HG02970 (cell line): ENCODE data around the gene R3HDM2.
"Not testable (repeated sequence)": the region's sequence is repeated elsewhere in the genome, so short reads cannot be mapped to it uniquely, and the experiment has no call there.

Experiments
- ATAC-seq: cut with Tn5 transposase; IDR thresholded peaks from one replicate; pipeline ENCODE4 v1.9.1; 2021; ENCODE audit warnings: mild to moderate bottlenecking, moderate library complexity, moderate number of reproducible peaks; ENCODE audit not compliant: unreplicated experiment, low FRiP score

The R3HDM2 gene

DNA sequence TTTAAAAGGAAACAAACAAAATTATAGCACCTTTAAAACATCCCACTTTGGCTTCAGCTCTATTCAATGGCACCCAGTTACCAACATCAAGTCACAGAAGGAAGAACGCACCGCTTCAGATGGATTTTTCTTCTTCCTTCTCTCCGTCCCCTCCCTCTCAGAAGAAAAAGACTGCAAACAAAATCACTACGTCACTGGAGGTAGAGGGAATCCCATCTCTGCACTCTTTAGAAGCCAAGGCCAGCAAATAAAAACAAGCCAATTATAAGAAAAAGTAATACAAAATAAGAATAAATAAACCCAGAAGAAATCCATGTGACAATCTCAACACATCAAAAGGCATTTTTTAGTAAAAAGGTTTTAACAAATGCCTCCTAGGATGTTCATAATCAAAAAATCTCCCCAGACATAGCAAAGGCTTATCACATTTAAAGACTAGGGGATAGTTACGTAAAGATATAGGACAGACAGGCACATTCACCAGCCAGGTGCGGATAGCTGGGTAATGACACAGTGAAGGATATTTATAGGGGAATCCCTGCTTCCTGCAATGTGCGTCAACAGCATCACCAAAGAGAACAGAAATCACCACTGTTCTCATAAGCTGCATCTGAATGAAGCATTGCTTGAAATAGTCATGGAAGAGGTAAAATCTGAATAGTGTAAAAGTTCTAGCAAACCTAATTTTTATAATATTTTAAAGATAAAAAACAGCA is 89.4 kb downstream of the R3HDM2 start:
- ATAC-seq = no peak

DNA sequence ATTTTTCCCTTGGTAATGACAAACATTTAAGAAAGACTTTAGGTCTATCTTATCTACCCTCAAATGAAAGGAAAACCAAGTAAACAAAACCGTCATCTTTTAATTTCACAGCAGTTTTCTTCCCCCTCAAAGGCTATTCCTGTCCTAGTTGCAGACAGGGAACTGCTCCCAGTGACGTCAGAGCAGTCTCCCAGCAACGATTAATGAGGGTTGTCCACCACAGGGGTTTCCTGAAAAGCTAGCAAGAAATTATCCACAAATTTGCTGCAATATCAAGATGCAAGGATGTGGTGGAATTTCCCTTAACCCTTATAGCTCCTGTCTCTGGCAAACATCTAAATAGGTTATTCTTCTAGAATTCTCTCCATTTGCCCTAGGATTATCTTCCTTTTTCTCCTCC is 90.7 kb downstream of the R3HDM2 start:
- no peak for ATAC-seq

DNA sequence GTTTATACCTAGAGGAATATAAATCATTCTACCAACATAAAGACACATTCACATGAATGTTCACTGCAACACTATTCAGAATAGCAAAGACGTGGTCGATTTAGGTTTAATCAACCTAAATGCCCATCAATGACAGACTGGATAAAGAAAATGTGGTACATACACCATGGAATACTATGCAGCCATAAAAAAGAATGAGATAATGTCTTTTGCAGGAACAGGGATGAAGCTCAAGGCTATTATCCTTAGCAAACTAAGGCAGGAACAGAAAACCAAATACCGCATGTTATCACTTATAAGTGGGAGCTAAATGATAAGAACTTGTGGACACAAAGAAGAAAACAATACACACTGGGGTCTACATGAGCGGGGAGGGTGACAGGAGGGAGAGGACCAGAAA is 94.5 kb downstream of the R3HDM2 start:
- ATAC-seq = not testable (repeated sequence)

DNA sequence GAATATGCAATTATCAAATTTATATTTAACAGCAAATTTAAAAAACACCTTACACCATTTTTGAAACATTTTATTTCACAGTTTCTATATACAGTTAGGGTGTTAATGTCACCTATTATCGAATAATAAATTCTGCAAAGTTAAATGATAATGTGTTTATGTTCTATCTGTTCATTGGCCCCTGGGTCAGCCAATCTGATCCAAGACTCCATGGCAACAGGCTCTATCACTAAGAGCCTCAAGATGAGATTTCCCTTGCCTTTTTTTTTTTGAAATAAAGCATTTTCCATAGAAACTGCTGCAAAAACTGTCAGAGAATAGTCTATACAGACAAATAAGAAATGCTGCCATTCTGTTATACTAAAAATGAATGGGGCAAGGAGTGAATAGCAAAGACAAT is 96.6 kb downstream of the R3HDM2 start:
- ATAC-seq = no peak

DNA sequence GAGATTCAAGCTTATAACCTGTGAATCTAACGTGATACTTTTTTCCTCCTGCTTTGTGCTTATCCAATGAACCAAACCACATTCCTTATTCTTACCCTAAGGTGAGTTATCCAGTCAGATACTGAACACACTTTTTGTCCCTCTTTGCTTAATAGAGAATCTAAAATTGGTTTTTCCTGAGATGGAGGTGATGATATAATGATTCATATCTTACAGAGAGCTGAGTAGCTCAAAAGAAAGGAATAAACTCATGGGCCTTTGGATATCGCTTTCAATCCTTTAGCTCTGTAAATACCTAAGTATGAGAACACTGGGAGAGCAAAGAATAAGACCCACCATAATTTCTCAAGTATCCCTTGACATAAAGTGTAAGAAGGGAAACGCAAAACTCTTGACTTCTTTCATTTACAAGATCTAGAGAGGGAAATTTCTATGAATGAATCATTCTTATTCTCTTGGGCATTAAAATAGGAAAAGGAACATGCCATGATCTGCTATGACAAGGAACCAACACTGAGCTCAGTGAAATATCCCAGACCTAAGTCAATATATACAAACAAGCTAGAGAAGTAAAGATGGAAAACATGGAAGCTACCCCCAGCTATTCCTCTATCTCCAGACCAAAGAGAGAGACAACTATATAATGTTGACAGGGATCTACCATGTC is 98.1 kb downstream of the R3HDM2 start:
- no peak for ATAC-seq

DNA sequence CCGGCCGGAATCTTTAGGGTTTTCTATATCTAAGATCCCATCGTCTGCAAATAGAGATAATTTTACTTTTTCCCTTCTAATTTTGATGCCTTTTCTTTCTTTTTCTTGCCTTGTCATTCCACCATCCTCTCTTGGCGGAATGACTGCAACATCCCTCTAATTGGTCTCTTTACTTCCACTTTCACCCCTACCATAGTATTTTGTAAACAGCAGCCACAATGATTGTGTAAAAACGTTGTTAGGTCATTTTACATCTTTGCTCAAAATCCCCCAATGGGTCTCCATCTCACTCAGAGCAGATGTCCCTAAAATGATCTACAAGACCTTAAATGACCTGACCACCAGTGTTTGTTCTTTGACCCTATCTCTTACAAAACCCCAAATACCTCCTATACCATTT is 99.9 kb downstream of the R3HDM2 start:
- ATAC-seq = no peak

DNA sequence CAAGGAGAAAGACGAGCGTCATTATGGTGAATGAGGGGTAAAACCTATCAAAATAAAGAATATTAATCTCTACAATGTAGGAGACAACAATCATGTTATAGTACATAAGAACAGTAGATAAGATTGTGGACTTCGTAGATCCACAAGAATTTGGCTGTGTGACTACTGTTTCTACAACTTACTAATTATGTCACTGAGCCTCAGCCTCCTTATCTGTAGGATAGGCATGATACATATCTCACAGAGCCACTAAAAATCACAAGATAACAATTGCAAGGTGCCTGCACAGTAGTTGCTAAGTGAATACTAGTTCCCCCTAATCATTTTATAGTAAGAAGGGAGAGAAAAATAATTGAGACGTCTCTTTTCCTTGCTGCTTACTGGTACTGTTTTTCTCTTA is 101.6 kb downstream of the R3HDM2 start:
- no peak for ATAC-seq

DNA sequence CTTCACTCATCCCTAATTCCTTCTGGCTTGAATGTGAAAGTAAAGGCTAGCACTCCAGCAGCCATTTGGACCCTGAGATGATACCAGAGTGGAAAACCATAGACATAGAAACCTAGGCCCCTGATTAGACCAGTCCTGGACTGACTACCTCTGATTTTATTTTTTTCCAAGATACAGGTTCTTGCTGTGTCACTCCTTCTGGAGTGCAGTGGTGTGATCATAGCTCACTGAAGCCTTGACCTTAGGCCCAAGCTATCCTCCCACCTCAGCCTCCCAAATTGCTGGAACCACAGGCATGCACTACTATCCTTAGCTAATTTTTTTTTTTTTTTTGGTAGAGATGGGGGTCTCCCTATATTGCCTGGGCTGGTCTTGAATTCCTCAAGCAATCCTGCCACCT is 105.4 kb downstream of the R3HDM2 start:
- no peak for ATAC-seq

DNA sequence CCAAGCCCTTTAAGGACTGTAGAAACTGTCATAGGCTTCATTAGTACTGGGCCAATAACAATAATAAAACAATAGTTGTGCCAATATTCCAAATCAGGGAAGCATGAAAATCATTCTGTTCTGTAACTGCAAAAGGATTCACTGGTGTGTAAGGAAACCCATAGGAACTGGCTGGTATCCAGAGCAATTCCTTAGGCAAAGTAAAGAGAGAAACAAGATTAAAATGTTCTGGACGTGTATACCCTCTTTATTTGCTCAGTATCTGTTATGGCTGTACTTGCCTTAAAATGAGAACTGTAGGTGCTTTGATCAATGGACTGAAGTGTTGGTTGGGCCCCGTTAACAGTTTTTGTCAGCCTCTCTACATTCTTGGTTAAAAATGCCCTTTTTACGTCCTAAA is 107.4 kb downstream of the R3HDM2 start:
- no peak for ATAC-seq

DNA sequence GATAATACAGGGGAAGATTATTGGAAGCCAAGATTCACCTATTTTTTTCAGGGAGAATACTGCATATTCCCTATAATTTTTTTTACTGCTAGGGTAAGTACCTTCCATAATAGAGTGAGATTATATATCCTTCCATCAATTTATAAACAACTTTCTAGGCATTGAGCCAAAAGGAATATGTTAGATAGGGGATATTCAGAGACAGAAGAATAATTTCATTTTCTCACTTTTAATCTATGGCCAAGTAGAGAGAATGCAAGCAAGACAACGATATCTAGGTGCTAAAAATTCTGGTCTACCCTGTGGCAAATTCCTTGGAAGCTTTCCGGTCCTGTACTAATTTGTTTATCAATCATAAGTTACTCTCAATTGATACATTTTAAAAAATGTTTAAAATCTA is 110.2 kb downstream of the R3HDM2 start:
- ATAC-seq = no peak

DNA sequence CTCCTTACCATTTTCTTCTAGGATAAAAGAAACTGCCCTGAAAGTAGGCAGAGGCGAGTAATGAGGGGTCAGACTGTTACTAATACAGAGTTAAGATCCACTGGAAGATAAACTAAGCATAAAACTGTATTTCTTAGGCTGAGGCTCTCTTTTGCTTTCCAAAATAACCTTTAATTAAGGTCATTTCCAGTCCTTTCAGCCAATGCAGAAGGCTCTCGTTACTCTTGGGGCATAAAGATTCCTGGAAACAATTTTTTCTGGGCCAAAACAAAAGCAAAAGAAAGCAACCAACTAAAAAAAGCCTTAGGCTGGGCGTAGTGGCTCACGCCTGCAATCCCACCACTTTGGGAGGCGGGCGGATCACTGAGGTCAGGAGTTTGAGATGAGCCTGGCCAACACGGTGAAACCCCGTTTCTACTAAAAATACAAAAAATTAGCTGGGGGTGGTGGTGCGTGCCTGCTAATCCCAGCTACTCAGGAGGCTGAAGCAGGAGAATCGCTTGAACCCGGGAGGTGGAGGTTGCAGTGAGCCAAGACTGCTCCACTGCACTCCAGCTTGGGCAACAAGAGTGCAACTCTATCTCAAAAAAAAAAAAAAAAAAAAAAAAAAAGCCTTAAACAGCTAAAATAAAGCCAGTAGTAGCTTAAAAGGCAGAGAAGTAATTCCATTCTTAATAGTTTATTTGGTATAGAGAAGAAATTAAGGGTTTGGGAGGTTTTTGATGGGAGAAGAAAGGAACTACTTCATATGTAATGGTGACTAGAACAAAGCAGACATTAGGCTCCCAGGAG is 111.0 kb downstream of the R3HDM2 start:
- ATAC-seq = no peak

DNA sequence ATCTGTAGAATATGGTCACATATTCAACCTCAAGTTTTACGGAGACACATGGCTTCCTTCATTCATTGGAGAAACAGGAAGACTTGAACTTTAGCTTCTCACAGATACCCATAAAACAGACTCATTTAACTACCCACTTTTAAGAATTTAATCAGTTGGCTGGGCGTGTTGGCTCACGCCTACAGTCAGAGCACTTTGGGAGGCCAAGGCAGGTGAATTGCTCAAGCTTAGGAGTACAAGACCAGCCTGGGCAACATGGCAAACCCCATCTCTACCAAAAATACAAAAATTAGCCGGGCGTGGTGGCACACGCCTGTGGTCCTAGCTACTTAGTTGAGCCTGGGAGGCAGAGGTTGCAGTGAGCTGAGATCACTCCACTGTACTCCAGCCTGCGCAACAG is 115.2 kb downstream of the R3HDM2 start:
- no peak for ATAC-seq

DNA sequence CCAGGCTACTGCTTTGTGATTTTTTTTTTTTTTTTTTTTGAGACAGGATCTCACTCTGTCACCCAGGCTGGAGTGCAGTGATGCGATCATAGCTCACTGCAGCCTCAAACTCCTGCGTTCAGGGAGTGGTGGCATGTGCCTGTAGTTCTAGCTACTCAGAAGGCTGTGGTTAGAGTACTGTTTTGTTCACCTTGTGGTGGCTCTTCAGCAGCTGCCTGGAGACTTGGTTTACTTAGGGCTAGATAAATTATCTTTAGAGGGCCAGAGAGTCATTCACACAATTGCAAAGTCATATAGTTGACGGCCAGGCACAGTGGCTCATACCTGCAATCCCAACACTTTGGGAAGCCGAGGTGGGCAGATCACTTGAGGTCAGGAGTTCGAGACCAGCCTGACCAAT is 118.6 kb downstream of the R3HDM2 start:
- not testable (repeated sequence) for ATAC-seq

DNA sequence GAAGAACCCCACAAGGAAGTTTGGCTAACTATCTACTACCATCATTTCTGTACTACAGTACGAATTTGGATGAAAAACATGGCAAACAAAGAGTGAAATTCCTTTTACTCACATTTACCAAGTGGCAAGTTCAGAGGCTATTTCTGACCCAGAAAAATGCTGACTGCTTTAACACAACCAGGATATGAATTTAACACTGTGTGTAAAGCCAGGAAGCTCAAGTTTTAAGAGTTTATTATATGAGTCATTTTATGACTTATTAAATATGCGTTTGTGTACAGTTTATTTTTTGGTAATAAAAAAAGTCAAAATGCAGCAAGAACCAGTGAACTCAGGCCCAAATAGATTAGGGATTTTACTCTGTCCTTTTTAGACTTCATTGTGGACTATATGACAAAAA is 121.4 kb downstream of the R3HDM2 start:
- ATAC-seq = no peak

DNA sequence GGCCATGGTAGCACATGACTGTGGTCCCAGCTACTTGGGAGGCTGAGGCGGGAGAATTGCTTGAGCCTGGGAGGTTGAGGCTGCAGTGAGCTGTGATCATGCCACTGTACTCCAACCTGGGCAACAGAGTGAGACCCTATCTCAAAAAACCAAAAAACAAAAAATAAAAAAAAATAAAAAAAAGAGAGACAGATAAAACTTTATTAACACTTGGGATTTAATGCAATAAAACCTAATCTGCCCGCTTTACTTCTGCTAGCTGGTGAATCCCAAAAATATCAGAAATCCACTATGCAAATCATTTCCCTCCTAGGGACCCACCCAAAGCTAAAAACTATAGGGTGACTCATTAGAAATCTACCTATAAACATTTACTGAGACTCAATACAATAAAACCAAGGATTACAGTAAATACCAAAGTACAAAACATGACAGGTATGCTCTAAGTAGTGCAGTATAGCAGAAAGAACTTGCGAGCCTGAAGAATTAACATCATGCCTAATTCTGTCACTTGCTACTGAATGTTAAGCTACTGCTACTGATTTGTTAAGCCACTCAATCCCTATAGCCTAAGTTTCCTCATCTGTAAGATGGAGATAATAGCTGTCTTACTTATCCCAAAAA is 129.8 kb downstream of the R3HDM2 start:
- ATAC-seq = no peak

DNA sequence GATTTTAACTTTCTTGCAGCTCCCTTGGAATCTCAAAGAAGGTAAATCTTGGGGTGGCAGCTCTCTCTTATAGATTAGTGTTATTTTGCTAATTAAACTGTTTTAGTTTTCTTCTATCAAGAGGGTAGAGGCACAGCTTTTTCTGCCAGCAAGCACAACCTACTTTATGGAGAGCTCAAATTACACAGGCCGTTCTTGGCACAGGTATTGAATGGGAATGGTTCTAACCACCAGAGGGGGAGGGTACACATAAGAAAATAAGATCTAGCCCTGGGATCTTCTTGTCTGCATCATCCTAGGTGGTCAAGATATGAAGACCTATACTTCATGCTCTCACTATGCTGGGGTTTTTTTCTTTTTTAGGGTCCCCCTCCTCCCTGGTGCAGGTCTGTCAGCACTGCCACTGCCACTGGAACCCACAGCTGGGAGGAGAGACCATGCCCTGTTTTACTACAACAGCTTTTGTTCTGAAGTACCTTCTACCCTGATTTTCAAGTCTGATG is 131.3 kb downstream of the R3HDM2 start:
- no peak for ATAC-seq

DNA sequence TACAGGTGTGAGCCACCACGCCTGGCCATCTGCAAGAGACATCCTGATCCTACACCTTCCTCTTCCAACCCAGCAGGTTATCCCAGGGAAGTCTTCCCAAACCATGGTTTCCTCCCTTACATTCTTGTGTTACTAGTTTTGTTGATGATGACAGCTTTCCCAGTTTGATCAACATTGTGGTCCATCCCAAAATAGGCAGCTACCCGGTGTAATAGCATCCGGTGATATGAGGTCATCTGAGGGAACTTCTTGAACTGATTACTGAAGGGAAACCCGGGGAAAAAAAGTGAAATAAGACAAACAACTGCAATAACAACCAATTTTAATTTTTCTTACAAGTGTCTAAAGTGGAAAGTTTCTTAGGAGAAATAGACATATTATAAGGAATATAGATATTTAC is 134.6 kb downstream of the R3HDM2 start:
- no peak for ATAC-seq

DNA sequence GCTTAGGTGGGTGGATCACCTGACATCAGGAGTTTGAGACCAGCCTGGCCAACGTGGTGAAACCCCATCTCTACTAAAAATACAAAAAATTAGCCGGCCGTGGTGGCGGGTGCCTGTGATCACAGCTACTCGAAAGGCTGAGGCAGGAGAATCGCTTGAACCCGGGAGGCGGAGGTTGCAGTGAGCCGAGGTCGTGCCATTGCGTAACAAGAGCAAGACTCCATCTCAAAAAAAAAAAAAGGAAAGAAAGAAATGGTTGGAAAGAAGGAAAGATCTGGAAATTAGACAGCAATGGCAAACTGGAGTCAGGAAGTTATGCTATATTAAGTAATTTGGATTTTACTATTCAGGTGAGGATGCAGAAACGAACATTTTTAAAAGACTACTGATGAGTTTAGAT is 148.8 kb downstream of the R3HDM2 start:
- not testable (repeated sequence) for ATAC-seq

DNA sequence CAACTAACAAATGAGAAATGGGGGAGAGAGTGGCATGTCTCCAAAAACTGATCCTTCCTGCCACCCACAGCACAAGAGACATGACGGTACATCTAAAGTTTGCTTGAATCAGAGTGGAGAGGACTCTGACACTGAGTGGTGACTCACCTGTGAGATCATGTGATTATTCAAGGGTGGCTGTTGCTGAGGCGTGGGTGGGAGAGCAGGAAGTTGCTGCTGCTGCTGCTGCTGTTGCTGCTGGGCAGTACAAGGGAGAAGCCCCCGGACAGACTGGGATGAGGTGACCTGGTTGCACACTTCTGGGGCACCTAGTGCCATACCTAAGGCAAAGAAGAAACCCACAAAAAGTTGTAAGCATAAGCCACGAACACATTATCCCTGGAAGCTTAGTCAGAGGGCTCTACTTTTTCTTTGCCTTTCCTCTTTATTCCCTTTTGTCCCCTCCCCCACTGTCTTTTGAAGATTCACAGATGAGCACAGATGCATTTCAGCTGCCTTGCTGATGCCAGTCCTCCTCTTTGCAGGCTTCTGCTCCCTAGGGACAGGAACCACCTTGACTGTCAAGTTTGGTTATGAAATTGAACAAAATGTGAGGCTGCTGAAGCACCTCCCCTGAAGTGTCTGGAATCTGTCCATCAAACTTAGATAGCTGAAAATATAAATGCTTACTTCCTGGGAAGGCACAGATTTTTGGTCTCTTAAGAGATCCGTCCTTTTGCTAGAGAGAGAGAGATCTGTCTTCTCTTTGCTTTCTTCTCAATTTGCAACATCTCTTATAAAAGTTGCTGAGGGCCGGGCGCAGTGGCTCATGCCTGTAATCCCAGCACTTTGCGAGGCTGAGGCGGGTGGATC is 150.4 kb downstream of the R3HDM2 start:
- peak; percentile 69 for ATAC-seq
